Femur (tissue), 1 donor: ENCODE results near the gene LCN12.

ENCODE experiments used
- DNase-seq: peaks from one replicate; pipeline ENCODE4 v3.0.0-alpha.2; 2017

LCN12 gene

DNA sequence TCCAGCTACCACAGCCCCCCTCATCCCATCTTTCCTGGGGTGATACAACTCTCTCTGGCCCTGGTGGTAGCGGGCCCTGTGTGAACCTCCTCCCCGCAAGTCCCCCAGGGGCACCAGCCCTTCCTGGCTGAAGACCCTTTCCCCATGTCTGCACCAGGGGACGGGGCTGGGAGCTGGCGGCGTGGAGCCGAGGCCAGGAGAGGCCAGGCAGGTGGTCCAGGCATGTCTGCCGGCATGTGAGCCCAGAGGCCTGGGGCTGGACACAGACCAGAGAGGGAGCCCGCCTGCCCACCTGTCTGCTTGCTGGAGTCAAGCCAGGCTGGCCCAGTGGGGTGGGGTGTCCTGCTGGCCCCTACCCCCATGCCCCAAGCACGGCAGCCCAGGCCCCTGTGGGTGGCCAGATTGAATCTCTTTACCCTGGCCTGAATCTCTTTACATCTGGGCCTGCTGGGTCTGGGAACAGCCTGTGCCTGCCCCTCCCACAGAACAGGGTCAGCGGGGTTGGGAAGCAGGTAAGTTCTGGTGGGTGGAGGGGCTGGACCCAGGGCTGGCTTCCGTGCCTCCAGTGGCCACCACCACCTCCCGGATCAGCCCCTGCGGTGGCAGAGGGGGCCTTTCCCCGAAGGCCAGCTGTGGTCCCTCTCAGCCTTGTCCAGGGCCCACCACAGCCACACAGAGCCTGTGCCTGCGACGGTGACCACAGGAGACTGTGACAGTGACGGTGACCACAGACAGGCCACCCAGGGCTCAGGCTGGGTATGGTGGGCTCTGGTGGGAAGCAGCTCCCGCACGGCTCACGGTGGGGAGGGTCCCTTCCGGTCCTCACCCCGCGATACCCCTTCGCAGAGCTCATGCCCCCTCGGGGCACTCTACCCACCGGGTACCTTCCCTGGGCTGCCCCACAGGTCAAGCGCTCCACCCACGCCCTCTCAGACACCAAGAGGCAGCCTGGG is 7.1 kb downstream of the LCN12 start:
- DNase-seq, result no peak

DNA sequence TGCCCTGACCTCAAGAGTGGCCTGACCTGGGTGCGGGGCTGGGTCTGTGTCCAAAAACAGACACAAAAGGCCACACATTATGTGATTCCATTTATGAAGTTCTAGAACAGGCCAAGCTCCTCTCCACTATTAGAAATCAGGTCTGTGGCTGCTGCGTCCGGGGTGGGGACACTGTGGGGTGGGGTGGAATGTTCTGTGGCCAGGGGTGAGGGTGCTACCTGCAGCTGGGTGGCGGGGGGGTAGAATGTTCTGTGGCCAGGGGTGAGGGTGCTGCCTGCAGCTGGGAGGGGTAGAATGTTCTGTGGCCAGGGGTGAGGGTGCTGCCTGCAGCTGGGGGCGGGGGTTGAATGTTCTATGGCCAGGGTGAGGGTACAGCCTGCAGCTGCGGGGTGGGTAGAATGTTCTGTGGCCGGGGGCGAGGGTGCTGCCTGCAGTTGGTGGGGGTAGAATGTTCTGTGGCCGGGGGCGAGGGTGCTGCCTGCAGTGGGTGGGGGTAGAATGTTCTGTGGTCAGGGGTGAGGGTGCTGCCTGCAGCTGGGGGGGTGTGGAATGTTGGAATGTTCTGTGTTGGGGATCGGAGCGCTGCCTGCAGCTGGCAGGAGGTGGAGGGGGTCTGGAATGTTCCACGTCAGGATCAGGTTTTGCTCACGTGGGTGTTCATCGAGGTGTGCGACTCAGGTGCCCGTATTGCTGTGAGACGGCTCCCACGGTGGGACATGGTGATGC is 8.3 kb downstream of the LCN12 start:
- DNase-seq, result no peak

GRCh38 chr9:136960938-136961275 is 8.8 kb downstream of the LCN12 start:
- no peak for DNase-seq

- no peak for DNase-seq
Measured at GRCh38 chr9:136961279-136962065, 9.4 kb downstream of the LCN12 start.

GRCh38 chr9:136962163-136962562 is 10.1 kb downstream of the LCN12 start:
- DNase-seq, result no peak

- DNase-seq, result no peak
Measured at GRCh38 chr9:136962701-136963248, 10.7 kb downstream of the LCN12 start.

DNA sequence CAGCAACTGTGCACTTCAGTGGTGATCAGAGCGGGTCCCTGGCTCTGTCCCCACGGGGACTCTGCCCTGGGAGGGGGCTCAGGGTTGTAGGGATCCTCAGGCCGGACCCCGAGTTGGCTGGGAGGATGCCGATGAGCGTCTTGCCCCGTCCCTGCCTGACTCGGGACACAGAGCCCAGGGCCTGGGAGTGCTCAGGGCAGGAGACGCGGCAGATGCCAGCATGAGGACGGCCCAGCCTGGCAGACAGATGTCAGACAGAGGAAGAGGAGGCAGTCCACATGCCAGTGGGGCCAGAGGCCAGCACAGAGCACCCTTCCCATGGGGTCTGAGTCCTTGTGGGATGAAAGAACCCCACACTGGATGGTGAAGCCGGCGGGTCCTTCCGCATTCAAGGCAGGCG is 11.3 kb downstream of the LCN12 start:
- no peak for DNase-seq

- no peak for DNase-seq
Measured at GRCh38 chr9:136963751-136964150, 11.7 kb downstream of the LCN12 start.

- no peak for DNase-seq
Measured at GRCh38 chr9:136964171-136964689, 12.2 kb downstream of the LCN12 start.

GRCh38 chr9:136964833-136965422 is 12.9 kb downstream of the LCN12 start:
- no peak for DNase-seq

DNA sequence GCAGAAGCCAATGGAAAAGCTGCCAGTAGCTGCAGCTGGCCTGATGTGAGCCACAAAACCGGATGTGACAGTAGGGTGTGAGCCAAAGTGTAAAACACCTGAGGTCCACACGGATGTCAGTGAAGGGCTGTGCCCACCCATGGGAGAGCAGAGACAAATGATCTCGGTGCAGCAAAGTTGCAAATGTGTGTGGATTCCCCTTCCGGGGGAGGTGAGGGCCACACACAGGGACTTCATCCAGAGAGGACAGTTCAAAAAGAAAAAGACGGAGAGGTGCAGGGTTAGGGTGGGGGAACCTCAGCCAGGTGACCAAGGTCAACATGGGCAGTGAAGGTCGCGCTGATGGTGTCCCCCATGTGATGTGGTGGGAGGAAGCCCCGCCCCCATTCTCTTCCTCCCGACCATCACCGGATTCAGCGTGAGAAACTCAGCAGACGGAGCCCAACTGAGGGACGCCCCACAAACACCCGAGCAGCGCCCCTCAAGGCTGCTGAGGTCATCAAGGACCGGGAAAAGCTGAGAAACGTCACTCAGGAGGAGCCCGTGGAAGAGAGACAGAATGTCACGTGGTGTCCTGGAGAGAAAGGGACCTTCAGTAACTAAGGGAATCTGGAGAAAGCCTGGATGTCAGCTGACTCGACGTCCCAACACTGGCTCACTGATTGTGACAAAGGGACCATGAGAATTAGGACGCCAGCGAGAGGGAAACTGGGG is 13.9 kb downstream of the LCN12 start:
- DNase-seq, result no peak

- DNase-seq, result no peak
Measured at GRCh38 chr9:136968333-136969127, 16.5 kb downstream of the LCN12 start.

- DNase-seq, result no peak
Measured at GRCh38 chr9:136969150-136969549, 17.1 kb downstream of the LCN12 start.

DNA sequence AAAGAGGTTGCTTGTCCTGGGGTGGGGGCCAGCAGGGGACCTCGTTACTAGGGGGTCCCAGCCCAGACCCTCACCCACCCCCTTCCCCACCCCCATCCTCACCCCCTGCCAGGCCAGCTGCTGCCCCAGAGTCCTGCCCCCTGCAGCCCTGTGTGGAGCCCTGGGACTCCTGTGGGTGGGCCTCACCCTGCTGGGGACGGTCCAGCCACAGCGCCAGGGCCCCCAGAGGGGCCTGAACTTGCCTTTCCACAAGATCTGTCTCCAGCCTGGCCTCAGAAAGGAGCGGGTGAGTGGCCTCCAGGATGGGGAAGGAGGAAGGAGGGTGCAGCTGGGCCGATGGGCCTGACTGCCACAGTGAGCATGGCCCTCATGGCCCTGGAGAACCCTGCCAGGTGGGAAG is 17.7 kb downstream of the LCN12 start:
- DNase-seq, result no peak

DNA sequence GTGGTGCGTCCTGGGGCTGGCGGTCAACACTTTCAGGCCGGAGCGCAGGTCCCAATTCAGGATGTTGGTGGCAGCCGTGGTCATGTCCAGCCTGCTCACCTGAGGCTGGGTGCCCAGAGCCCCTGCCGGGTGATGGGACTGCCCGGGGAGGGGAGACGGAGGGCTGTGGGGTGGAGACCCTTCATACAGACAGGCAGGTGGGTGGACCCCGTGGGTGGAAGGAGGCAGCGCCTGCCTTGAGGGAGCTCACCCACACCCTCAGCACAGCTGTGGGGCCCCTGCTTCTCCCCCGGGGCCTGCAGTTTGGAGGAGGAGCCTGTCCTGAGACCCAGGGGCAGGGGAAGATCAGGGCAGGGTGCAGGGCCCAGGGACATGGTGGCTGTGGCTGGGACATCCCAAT is 18.3 kb downstream of the LCN12 start:
- DNase-seq, result no peak

GRCh38 chr9:136971746-136972145 is 19.7 kb downstream of the LCN12 start:
- no peak for DNase-seq

DNA sequence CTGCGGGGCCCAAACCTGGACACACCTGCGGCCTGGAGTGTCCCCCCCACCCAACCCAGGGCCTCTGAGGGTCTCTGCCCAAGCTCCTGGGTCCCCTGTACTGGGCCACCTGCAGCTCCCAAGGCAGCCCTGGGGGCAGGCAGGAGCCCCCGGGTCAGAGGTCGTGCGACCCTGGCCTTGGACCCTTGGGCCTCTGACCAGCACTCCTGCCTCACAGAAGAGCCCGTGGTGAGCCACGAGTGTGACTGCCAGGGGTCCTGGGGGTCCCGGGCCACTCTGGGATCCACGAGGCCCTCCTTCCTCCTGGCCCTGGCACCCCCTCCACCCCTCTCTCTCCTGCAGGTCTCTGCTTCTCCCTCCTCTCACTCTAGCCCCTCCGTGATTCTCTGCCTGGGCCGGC is 20.3 kb downstream of the LCN12 start:
- no peak for DNase-seq

DNA sequence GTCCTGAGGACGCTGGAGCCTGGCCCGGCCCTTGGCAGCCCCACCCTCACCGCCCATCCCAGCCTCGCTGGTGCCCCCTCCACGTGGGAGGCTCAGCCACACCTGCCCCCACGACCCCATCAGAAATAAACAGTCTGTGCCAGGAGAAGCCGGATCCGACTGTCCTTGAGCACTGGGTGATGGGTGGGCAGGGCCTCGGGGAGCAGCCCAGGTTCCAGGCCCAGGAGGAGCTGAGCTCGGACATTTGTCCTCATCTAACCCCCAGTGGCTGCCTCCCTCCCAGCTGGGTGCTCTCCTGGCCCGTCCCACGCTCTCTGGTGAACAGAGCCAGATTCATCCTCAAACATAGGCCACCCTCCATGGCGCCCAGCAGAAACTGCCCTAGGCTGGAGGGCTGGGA is 20.7 kb downstream of the LCN12 start:
- no peak for DNase-seq

- no peak for DNase-seq
Measured at GRCh38 chr9:136973618-136974617, 21.8 kb downstream of the LCN12 start.
